Esophagus (tissue), 2 donors: ENCODE data around the gene ZNF821. TPM values are rescaled to one million over a fixed set of nuclear protein-coding genes. Genes with fewer than 3 reads are reported as not detected.
"Not testable (repeated sequence)": the region's sequence is repeated elsewhere in the genome, so short reads cannot be mapped to it uniquely, and the experiment has no call there.

ENCODE experiments used
- H3K27ac ChIP-seq, 2 donors: one replicate each; pipeline ENCODE4 v1.5.1; 2013; ENCODE audit warnings: low read depth in 2 of 2, mild to moderate bottlenecking in 2 of 2, inconsistent platforms in 1 of 2, low read length in 1 of 2, moderate library complexity in 1 of 2
- H3K27me3 ChIP-seq, 2 donors: one replicate each; pipeline ENCODE4 v1.6.1; 2013; ENCODE audit warnings: low read length in 2 of 2, control low read depth in 1 of 2, mild to moderate bottlenecking in 1 of 2; ENCODE audit not compliant: insufficient read depth in 2 of 2, control insufficient read depth in 1 of 2
- H3K36me3 ChIP-seq, 2 donors: one replicate each; pipeline ENCODE4 v1.6.1; 2013; ENCODE audit warnings: low read length in 1 of 2; ENCODE audit not compliant: control insufficient read depth in 2 of 2, insufficient read depth in 2 of 2
- H3K4me1 ChIP-seq, 2 donors: one replicate each; pipeline ENCODE4 v1.6.1; 2013; ENCODE audit warnings: low read length in 1 of 2; ENCODE audit not compliant: control insufficient read depth in 2 of 2, insufficient read depth in 2 of 2
- H3K4me3 ChIP-seq, 2 donors: one replicate each; pipeline ENCODE4 v1.5.1; 2013; ENCODE audit warnings: low read length in 2 of 2, mild to moderate bottlenecking in 2 of 2, low read depth in 1 of 2, moderate library complexity in 1 of 2
- H3K9me3 ChIP-seq, 2 donors: one replicate each; pipeline ENCODE4 v1.6.1; 2013; ENCODE audit warnings: mild to moderate bottlenecking in 2 of 2, low read depth in 1 of 2, low read length in 1 of 2, moderate library complexity in 1 of 2; ENCODE audit not compliant: control insufficient read depth in 2 of 2, insufficient read depth in 1 of 2
- WGBS, 2 donors: extraction: QIAGEN DNeasy Blood & Tissue Kit; methylation state at CpG; one replicate each; pipeline ENCODE4 v1.1.7; 2013; 5-methylcytosine and 5-hydroxymethylcytosine counted together
- polyA plus RNA-seq, 2 donors: library from polyadenylated mRNA; stranded (reverse); fragments of 200-250 nt; gene quantifications; one replicate each; pipeline ENCODE4 v1.2.3, GENCODE V29; 2013
- donor health status: healthy with polysubstance abuse.
- donor health status: Bipolar disorder and iron deficiency.

Gene ZNF821
- polyA plus RNA-seq, 2 donors, result 3.5 to 4.0 TPM

GRCh38 chr16:71905765-71906164, 21.8 kb upstream of the ZNF821 start:
- H3K4me1 ChIP-seq, result not testable (repeated sequence)

DNA sequence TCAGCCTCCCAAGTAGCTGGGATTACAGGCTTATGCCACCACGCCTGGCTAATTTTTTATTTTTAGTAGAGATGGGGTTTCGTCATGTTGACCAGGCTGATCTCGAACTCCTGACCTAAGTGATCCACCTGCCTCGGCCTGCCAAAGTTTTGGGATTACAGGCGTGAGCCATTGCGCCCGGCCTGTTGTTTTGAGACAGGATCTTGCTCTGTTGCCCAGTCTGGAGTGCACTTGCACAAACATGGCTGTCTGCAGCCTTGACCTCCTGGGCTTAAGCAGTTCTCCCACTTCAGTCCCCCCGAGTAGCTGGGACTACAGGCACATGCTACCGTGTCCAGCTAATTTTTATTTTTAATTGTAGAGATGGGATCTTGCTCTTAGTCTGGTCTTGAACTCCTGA, 20.3 kb upstream of the ZNF821 start:
- no peaks in the 10 kb centered on the region for H3K27me3 ChIP-seq
- H3K4me1 ChIP-seq, result no peaks in the 10 kb centered on the region
- peaks cover 0 to 2% of the 10 kb centered on the region in 2 donors for H3K36me3 ChIP-seq
- H3K27ac ChIP-seq, result no peak overlapping the region
- no peaks in the 10 kb centered on the region for H3K9me3 ChIP-seq
- H3K4me3 ChIP-seq, result no peak overlapping the region
- 84 to 86% methylated on average over 9 of the region's 9 CpGs for whole genome bisulfite sequencing, 2 donors

More at GRCh38 chr16:71905765-71906164, 21.8 kb upstream of the ZNF821 start:
- not testable (repeated sequence) for H3K36me3 ChIP-seq, H3K9me3 ChIP-seq, H3K27me3 ChIP-seq, H3K4me3 ChIP-seq, H3K27ac ChIP-seq
- WGBS, 2 donors, result 76 to 80% methylated on average over 6 of the region's 6 CpGs

- H3K9me3 ChIP-seq, result no peaks in the 10 kb centered on the region
- H3K27ac ChIP-seq, result no peak overlapping the region
- H3K4me1 ChIP-seq, result no peaks in the 10 kb centered on the region
- H3K4me3 ChIP-seq, result no peak overlapping the region
- H3K27me3 ChIP-seq, result no peaks in the 10 kb centered on the region
- 82 to 86% methylated on average over 2 of the region's 2 CpGs for WGBS, 2 donors
- H3K36me3 ChIP-seq, result no peaks in the 10 kb centered on the region
Measured at GRCh38 chr16:71903608-71904007, 19.6 kb upstream of the ZNF821 start.

DNA sequence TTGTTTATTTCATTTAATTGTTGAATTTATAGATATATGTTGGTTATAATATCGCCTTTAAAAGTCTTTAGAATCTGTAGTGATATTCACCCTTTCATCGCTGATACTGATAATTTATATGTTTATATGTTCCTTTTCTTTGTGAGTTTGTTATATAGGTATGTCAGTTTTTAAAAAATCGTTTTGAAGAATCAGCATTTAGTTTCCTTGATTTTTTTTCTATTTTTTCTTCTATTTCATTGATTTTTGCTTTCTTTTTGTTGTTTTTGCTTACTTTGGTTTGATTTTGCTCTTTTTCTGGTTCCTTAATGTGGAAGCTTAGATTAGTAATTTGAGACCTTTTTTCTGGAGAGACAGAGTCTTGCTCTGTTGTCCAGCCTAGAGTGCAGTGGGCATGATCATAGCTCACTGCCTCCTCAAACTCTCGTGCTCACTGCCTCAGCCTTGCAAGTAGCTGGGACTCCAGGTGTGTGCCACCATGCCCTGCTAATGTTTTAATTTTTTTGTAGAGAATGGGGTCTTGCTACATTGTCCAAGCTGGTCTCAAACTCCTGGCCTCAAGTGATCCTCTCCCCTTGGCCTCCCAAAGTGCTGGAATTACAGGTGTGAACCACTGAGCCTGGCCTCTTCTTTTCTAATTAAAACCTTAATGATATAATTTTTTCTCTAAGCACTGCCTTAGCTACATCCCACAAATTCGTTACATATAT, 18.8 kb upstream of the ZNF821 start:
- H3K27ac ChIP-seq, result no peak overlapping the region
- no peak overlapping the region for H3K4me3 ChIP-seq
- no peaks in the 10 kb centered on the region for H3K4me1 ChIP-seq
- no peaks in the 10 kb centered on the region for H3K27me3 ChIP-seq
- H3K36me3 ChIP-seq, result no peaks in the 10 kb centered on the region
- 88 to 90% methylated on average over 5 of the region's 5 CpGs for WGBS, 2 donors
- no peaks in the 10 kb centered on the region for H3K9me3 ChIP-seq

DNA sequence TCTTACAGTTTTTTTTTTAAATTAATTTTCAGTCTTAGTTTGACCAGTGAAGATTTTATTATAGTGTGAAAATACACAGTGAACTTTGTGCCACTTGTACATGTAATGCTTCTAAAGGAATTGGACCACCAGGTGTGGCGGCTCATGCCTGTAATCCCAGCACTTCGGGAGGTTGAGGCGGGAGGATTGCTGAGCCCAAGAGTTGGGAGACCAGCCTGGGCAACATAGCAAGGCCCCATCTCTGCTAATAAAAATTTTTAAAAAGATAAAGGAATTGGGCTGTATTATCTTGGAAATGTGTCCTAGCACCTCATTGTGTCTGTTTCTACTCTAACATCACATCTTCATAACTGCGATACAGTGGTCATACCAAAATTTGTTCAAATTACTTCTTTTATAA, 15.2 kb upstream of the ZNF821 start:
- Histone ChIP-seq H3K4me1 (peaks cover 0 to 2% of the 10 kb centered on the region in 2 donors), H3K36me3 (no peaks in the 10 kb centered on the region), H3K27me3 (no peaks in the 10 kb centered on the region), H3K4me3 (no peak overlapping the region), H3K9me3 (no peaks in the 10 kb centered on the region), H3K27ac (no peak overlapping the region)
- WGBS, 2 donors, result 94 to 95% methylated on average over 4 of the region's 4 CpGs

DNA sequence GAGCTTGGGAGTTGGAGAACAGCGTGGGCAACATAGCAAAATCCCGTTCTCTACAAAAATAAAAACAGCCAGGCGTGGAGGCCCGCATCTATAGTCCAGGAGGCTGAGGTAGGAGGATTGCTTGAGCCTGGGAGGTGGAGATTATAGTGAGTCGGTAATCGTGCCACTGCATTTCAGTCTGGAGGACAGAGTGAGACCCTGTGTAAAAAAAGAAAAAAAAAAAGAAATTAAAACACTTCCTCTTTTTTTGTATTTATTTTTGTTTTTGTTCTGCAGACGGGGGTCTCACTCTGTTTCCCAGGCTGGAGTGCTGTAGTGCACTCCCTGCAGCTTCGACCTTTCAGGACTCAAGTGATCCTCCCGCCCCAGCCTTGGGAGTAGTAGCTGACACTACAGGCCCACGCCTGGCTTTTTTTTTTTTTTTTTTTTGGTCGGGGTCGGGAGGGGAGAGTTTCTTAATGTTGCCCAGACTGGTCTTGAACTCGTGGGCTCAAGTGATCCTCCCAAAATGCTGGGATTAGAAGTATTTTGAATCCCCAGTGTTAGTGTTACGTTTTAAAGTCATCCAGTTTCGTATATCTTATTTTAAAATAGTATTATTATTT, 12.9 kb upstream of the ZNF821 start:
- Histone ChIP-seq H3K36me3 (no peaks in the 10 kb centered on the region), H3K27ac (no peak overlapping the region), H3K4me3 (peak overlapping the region in 1 of 2 donors; percentile 98), H3K4me1 (peaks cover 0 to 2% of the 10 kb centered on the region in 2 donors), H3K27me3 (no peaks in the 10 kb centered on the region), H3K9me3 (no peaks in the 10 kb centered on the region)
- 49 to 53% methylated on average over 15 of the region's 15 CpGs for WGBS, 2 donors

- H3K27me3 ChIP-seq, result no peaks in the 10 kb centered on the region
- H3K36me3 ChIP-seq, result no peaks in the 10 kb centered on the region
- peak overlapping the region; percentile 91 to 98 for H3K4me3 ChIP-seq
- peaks cover 0 to 2% of the 10 kb centered on the region in 2 donors for H3K4me1 ChIP-seq
- H3K27ac ChIP-seq, result peak overlapping the region; percentile 100
- 0 to 1% methylated on average over 44 of the region's 44 CpGs for WGBS, 2 donors
- H3K9me3 ChIP-seq, result no peaks in the 10 kb centered on the region
Measured at GRCh38 chr16:71895679-71896365, 11.8 kb upstream of the ZNF821 start.

- peak within 1 kb of the TSS; percentile 91 to 98 for H3K4me3 ChIP-seq
- 0 to 1% methylated on average over 67 of the region's 67 CpGs for WGBS, 2 donors
- H3K36me3 ChIP-seq, result no peaks in the 10 kb centered on the region
- peaks cover 0 to 2% of the 10 kb centered on the region in 2 donors for H3K4me1 ChIP-seq
- H3K9me3 ChIP-seq, result no peaks in the 10 kb centered on the region
- H3K27me3 ChIP-seq, result no peaks in the 10 kb centered on the region
- H3K27ac ChIP-seq, result peak within 1 kb of the TSS; percentile 100
Measured at GRCh38 chr16:71894921-71895678, 11.1 kb upstream of the ZNF821 start, which contains the start of gene IST1. TSS of gene IST1 (plus strand) at chr16:71895531. CDS start at chr16:71915641, 20,110 bp downstream.

- peaks cover 0 to 2% of the 10 kb centered on the region in 2 donors for H3K4me1 ChIP-seq
- H3K9me3 ChIP-seq, result no peaks in the 10 kb centered on the region
- peak overlapping the region; percentile 100 for H3K27ac ChIP-seq
- no peaks in the 10 kb centered on the region for H3K36me3 ChIP-seq
- WGBS, 2 donors, result 1% methylated on average over 31 of the region's 31 CpGs
- H3K27me3 ChIP-seq, result no peaks in the 10 kb centered on the region
- H3K4me3 ChIP-seq, result peak overlapping the region; percentile 91 to 98
Measured at GRCh38 chr16:71894229-71894920, 10.4 kb upstream of the ZNF821 start.
